Activated T-cell treated with anti-CD3 and anti-CD28 coated beads for 4 hours (primary cell): Measurements from ENCODE around the gene ROPN1.

ENCODE experiments used
- DNase-seq: peaks from one replicate; pipeline ENCODE4 v3.0.0-alpha.2; 2020

Gene ROPN1

DNA sequence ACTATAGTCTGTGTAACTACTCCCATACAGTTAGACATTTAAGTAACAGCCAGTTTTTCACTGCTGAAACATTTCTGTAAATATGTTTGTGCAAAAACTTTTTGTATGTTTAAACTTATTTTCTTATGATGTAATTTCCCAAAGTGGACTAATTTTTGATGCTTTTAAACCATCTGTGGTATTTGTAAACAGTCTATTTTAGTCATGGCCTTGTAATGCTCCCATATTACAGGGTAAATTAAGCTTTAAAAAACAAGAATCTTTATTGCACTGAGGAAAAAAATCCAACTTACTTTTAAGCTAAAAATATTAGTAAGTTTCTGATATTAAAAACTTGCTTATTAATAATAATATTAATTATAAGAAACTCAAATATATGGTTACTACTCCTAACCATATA, 44.4 kb downstream of the ROPN1 start:
- DNase-seq = no peak

DNA sequence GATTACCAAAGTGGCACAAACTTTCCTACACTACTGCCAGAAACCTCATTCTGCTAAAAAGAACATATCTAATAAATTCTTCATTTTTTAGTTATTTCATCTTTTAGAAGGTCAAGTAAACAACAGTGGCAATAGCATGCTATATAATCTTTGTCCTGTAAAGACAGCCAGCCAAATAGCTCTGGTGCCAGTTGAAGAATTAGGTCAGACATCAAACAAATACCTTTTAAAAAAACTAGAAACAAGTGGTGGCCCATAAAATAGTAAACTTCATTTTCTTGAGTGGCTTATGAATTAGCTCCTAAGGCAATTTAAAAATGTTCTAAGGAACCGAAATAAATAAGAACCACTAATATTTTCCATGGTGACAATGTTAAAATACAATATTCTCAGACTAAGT, 50.4 kb downstream of the ROPN1 start:
- no peak for DNase-seq

DNA sequence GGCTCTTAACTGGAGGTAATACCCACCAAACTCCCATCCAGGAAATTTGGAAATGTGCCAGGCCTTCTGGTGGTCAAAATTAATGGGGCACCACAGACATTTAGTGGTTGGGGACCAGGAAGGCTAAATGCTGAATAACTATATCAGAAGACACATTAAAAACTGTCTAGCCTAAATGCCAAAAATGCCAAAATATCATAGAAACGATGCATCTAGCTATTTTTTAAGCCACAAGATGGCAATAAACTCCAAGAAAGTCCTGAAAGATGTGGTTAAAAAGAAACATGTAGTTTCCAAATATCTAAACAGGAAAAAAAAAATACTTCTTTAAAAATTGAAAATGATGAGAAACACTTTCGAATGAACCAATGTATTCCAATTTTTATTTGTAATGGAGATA, 50.8 kb downstream of the ROPN1 start:
- no peak for DNase-seq

DNA sequence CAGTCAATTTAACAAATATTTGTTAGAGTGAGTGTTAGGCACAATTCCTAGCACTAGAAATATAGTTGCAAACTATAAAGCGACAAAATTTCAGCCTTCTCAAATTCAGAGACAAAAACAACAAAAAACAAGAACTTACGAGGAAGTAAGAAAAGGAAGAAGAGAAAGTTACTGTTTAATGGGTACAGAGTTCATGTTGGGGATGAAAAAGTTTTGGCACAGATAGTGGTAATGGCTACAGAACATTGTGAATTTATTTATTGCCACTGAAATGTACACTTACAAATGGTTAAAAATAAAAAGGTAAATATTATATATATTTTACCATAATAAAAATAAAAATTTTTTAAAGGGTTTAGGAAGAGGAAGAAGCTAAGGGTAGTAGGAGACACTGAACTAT, 52.2 kb downstream of the ROPN1 start:
- DNase-seq = no peak

DNA sequence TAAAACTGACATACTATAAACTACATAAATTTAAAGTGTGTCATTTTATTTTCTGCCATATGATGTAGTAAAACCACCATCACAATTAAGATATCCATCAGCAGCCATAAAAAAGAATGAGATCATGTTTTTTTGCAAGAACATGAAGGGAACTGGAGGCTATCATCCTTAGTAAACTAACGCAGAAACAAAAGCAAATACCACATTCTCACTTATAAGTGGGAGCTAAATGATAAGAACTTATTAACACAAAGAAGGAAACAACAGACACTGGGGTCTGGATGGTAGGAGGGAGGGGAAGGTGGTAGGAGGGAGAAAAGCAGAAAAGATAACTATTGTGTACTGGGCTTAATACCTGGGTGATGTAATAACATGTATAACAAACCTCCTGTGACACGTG, 55.5 kb downstream of the ROPN1 start:
- no peak for DNase-seq

DNA sequence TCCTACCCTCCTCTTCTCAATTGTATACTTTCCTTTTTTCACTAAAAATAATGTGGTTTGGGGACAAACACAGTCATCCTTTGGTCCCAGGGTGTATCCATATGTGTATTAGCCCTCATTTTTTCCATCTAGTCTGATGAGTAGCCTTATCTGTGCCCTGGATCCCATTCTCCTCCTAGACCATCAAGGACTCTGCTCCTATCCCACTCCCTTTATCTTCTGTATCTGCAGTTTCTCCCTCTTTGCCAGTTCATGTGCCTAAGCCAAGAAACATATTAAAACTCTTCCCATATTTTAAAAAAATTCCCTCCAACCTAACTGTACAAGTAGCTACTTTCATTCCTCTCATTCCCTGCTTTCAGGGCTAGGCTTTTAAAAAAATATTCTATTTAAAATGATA, 56.1 kb downstream of the ROPN1 start:
- no peak for DNase-seq

DNA sequence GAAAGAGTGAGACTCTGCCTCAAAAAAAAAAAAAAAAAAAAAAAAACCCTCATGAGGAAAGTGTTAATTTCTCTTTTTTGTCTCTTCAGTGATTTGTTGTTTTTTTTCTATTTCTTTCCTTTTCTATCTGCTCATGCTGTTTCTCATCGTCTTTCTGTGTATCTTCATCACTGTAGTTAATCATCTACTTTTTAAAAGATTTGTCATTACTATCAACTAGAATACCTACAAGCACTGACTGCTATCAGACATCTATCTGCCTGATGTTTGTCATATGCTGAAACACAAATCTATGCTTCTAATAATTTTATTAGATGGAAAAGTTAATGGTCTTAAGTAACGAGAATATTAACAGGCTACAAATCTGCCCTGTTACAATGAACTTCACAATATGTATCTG, 57.7 kb downstream of the ROPN1 start:
- DNase-seq = no peak

DNA sequence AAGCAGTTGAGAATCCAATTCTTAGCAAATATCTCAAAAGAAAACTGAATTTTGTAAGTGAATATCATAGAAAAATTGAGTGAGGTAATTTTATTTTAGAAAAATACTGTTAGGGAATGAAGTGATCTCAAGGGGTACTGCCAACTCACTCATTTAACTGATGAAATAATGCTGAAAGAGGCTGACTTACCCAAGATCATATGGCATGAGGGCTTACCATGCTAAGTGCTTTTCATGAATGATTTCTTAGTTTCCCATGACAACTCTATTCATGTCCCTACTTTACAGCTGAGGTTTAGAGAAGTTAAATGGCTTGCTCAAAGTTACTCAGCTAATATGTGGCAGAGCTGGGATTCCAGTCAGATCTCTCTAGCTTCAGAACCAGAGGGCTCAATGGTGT, 61.5 kb downstream of the ROPN1 start:
- DNase-seq = no peak

DNA sequence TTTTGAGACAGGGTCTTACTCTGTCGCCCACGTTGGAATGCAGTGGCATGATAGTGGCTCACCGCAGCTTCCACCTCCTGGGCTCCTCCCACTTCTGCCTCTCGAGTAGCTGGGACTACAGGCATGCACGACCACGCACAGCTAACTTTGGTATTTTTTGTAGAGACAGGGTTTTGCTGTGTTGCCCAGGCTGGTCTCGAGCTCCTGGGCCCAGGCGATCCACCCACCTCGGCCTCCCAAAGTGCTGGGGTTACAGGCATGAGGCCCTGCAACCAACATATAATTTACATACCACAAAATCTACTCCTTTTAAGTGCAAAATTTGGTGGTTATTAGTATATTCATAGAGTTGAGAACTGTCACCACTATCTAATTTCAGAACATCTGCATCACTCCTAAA, 62.6 kb downstream of the ROPN1 start:
- DNase-seq = no peak

DNA sequence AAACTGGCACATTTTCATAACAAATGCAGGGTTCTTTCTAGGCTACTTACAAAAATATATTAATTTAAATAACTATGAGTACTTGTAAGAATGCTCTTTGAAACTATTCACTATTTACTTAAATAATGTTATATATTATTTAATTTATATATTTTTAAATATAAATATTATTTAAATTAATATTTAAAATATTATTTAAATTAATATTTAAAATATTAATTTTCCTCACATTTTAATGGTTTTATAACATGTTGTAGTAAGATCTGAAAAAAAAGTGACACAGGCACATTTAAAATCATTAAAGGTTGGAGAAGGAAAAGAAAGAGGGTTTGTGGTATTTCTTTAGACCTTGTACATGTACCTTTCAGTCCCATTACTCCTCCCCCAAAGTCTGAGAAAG, 65.5 kb downstream of the ROPN1 start:
- DNase-seq = no peak

DNA sequence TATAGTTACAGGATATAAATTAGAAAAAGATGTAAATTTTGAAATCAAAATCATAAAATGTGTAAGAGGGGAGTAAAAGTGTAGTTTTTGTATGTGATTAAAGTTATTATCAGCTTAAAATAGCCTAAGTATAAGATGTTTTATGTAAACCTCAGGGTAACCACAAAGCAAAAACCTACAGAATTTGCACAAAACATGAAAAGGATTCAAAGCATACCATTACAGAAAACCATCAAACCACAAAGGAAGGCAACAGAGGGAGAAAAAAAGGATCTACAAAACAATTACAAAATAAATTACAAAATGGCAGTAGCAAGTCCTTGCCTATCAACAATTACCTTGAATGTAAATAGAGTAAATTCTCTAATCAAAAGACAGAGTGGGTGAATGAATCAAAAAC, 71.1 kb downstream of the ROPN1 start:
- DNase-seq = no peak

DNA sequence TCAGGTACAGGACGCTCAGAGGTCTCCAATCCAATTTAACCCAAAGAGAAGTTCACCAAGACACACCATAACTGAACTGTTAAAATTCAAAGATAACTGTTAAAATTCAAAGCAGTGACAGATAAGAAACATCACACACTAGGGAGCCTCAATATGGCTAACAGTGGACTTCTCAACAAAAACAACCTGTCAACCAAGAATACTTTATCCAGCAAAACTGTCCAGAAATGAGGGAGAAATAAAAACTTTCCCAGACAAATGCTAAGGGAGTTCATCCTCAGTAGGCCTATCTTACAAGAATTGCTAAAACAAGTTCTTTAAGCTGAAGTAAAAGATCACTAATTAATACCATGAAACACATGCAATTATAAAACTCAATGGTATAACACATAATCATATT, 71.5 kb downstream of the ROPN1 start:
- no peak for DNase-seq

DNA sequence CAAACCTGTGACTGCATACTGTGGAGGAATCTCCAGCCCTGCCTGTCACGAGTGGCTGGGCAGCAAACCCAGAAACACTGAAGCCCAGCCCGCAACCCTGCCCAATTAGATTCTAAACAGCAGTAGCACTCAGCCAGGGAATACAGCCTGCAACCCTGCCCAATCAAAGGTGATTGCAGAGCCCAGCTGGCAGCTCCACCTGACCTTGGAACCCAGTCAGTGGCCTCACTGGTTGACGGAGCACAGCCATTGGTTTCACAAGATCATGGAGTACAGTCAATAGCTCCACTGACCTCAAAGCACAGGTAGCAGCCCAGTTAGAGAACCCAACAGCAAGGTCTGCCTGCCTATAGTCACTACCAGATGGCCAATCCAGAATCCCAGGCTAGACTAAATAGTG, 72.6 kb downstream of the ROPN1 start:
- no peak for DNase-seq
